IPS-NIHi7 (cell line): ENCODE results near the gene ZNF568.

ENCODE experiments used
- DNase-seq: peaks from one replicate; pipeline ENCODE4 v3.0.0; 2012; ENCODE audit warnings: mixed read lengths; ENCODE audit errors: extremely low spot score

Gene ZNF568

DNA sequence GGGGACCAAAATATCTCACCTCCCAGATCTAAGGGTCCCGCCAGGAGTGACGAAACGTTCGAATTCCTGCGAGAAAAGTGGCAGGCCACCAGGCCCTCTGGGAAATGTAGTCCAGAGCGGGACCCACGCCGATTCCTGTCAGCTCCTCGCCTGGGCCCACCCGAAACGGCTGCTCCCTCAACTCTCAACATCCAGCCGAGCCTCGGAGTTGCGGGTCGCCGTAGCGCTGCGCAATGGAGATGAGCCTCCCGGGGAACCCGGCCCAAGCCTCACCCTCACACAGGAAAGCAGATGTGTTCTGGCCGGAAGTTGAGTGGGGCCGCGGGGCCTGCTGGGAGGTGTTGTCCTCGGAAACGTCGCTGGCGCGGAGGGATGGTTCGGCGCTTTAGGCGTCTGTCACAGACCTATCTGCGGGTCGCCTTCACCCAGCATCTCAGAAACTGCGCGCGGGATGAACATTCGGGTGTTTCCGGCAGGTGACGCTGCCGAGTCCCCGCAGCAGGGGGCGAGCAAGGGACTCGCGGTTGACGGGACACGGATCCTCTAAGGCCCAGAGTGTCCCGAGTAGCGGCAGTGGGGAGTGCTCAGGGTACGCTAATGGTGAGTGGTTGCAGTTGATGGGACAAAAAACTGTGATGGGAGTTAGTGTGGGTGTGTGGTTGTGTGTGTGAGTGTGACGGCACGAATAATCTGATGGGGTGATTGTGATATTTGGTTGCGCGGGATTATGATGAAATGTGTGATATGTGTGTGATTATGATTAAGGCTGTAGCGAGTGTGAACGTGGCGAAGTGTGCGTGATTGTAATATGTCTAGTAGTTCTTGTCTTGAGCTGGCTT is at the start of gene ZNF568, which contains the start of gene ZNF829:
Gene ZNF568 (plus strand): TSS at position 341 of the 839 bp plus-strand sequence. CDS start 6,439 bp downstream, outside the sequence.
Gene ZNF829 (minus strand): TSS at position 300 of the 839 bp plus-strand sequence. CDS start 1,124 bp downstream, outside the sequence.
- peak; percentile 89 for DNase-seq

- no peak for DNase-seq
Measured at GRCh38 chr19:36876993-36877938, 38.9 kb upstream of the ZNF568 start.

- no peak for DNase-seq
Measured at GRCh38 chr19:36891768-36892357, 24.3 kb upstream of the ZNF568 start.

- DNase-seq = no peak
Measured at GRCh38 chr19:36894849-36895383, 21.2 kb upstream of the ZNF568 start.

DNA sequence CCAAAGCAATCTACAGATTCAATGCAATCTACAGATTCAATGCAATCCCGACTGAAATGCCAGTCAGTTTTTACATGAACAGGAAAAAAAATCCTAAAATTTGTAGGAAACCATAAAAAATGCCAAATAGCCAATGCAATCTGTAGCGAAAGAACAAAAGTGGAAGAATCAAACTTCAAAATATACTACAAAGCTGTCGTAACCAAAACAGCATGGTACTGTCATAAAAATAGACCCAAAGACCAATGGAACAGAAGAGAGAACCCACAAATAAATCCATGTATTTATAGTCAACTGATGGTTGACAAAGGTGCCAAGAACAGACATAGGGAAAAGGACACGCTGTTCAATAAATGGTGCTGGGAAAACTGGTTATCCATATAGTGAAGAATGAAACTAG is 17.7 kb upstream of the ZNF568 start:
- no peak for DNase-seq

GRCh38 chr19:36916991-36917390 is 859 bp downstream of the ZNF568 start:
- peak; percentile 9 for DNase-seq

GRCh38 chr19:36918090-36918489 is 2.0 kb downstream of the ZNF568 start:
- no peak for DNase-seq

DNA sequence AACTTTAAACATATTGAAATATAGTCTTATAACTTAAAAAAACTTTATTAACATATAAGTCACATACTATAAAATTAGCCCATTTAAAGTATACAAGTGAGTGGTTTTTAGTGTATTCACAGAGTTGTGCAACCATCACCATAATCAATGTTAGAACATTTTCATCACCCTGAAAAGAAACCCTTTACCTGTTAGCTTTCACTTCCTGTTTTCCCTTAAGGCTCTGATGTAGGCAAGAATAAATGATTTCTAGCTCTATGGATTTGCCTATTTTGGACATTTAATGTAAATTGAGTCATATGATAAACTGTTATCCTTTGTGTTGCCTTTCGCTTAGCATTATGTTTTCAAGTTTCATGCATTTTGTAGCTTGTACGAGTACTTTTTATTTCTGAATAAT is 15.6 kb downstream of the ZNF568 start:
- no peak for DNase-seq

- peak; percentile 26 for DNase-seq
Measured at GRCh38 chr19:36939153-36939552, 23.0 kb downstream of the ZNF568 start.

- no peak for DNase-seq
Measured at GRCh38 chr19:36950335-36951119, 34.4 kb downstream of the ZNF568 start.

GRCh38 chr19:36962346-36962745 is 46.2 kb downstream of the ZNF568 start:
- DNase-seq = no peak

- no peak for DNase-seq
Measured at GRCh38 chr19:36963280-36963679, 47.1 kb downstream of the ZNF568 start.

GRCh38 chr19:36972571-36972970 is 56.4 kb downstream of the ZNF568 start:
- DNase-seq = no peak

GRCh38 chr19:36973021-36973843 is 57.1 kb downstream of the ZNF568 start:
- DNase-seq = peak; percentile 91

DNA sequence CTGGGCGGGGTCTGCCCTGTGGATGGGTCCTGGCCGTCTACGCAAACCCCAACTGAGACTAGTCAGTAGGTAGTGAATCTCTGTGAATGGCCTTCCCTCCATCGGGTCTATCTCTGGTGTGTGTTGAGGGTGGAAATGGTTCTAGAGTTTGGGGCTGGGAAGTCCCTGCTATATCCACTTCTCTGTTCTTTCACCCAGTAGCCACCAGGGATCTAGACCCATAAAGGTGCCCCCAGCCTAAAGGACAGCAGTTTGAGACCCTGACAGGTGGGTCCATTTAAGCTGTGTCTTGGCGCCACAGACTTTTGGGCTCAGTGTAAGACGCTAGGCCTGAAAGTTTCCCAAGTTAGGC is 57.7 kb downstream of the ZNF568 start:
- DNase-seq = peak; percentile 21

DNA sequence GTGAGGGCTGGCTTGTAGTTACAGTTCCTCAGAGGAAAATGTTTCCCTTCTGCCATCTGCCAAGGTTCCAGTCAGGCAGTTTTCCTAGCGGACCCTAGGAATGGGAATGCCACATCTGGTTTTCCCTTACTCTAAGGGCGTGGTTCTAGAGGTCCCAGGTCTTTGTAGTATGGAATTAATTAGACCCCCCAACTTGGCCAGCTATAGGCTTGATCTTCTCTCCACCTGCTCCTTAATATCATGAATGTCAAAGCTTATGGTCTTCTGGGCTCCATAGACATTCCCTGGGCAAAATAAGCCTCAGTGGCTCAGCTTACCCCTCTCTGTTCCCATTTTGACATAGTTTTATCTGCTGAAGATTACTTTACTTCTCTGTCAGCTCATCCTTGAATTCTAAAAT is 70.0 kb downstream of the ZNF568 start:
- DNase-seq = no peak

- no peak for DNase-seq
Measured at GRCh38 chr19:36986601-36987000, 70.5 kb downstream of the ZNF568 start.

GRCh38 chr19:36987091-36987490 is 71.0 kb downstream of the ZNF568 start:
- no peak for DNase-seq

DNA sequence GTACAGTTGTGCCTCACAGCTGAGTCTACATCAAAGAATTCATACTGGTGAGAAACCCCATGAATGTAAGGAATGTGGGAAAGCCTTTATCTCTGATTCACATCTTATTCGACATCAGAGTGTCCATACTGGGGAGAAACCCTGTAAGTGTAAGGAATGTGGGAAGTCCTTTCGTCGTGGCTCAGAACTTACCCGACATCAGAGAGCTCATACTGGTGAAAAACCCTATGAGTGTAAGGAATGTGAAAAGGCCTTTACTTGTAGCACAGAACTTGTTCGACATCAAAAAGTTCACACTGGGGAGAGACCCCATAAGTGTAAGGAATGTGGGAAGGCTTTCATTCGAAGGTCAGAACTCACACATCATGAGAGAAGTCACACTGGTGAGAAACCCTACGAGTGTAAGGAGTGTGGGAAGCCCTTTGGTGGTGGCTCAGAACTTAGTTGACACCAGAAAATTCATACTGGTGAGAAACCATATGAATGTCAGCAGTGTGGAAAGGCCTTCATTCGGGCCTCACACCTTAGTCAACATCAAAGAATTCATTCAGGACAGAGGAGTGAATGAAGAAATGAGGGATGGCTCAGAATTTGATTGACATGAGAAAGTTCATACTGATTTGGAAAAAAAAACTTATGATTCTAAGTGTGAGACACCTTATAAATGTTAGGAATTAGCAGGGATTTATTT is 81.2 kb downstream of the ZNF568 start:
- no peak for DNase-seq

- DNase-seq = no peak
Measured at GRCh38 chr19:36997843-36998235, 81.7 kb downstream of the ZNF568 start.
